WTC11 (cell line): ENCODE measurements around the gene INPP4B. TPM values are rescaled to one million over a fixed set of nuclear protein-coding genes. Genes with fewer than 3 reads are reported as not detected.

Experiments
- ATAC-seq: fragments of 200-7000 bp; cut with Tn5 transposase; 2 replicates; pipeline ENCODE4 v1.10.0; 2021; ENCODE audit warnings: mild to moderate bottlenecking, moderate library complexity
- CTCF ChIA-PET: fragments of 300-600 bp; sonication (Branson Sonifier 250); formaldehyde crosslinking; loops from one replicate; lab custom pipeline; 2021; ENCODE audit warnings: antibody characterized with exemption; lab: Charles Lee
- POLR2A ChIA-PET: fragments of 350-600 bp; sonication (Branson Sonifier 250); formaldehyde crosslinking; loops from one replicate; lab custom pipeline; 2021; ENCODE audit warnings: antibody characterized with exemption; lab: Charles Lee
- DNase-seq: peaks from one replicate; pipeline ENCODE4 v3.0.0; 2021; ENCODE audit warnings: low spot score
- H3K27ac Mint-ChIP-seq: 2 replicates; pipeline ENCODE4 v1.8.0; 2021; ENCODE audit warnings: mixed read lengths
- H3K27me3 Mint-ChIP-seq: 2 replicates; pipeline ENCODE4 v1.8.0; 2021; ENCODE audit warnings: low read depth, mild to moderate bottlenecking, moderate library complexity, mixed read lengths
- H3K36me3 Mint-ChIP-seq: 2 replicates; pipeline ENCODE4 v1.8.0; 2021; ENCODE audit warnings: mixed read lengths
- H3K4me1 Mint-ChIP-seq: 2 replicates; pipeline ENCODE4 v1.8.0; 2022; ENCODE audit warnings: mixed read lengths
- H3K4me3 Mint-ChIP-seq: 2 replicates; pipeline ENCODE4 v1.8.0; 2021; ENCODE audit warnings: mild to moderate bottlenecking, moderate library complexity, mixed read lengths
- H3K9me3 Mint-ChIP-seq: 2 replicates; pipeline ENCODE4 v1.8.0; 2021; ENCODE audit warnings: mixed read lengths
- CBFB ChIP-seq: sonication (generic); formaldehyde crosslinking; IDR thresholded peaks from 2 replicates; pipeline ENCODE4 v1.8.1; 2022; ENCODE audit warnings: mild to moderate bottlenecking, low read depth, missing genetic modification reagents
- FOXK1 ChIP-seq: sonication (generic); formaldehyde crosslinking; IDR thresholded peaks from 2 replicates; pipeline ENCODE4 v1.8.0; 2022; ENCODE audit warnings: mild to moderate bottlenecking, moderate library complexity, missing genetic modification reagents
- GRHL2 ChIP-seq: fragments of 250-450 bp; sonication (Bioruptor Pico); IDR thresholded peaks from 2 replicates; pipeline ENCODE4 v1.8.0; 2022; ENCODE audit warnings: mild to moderate bottlenecking, moderate library complexity; ENCODE audit not compliant: insufficient replicate concordance, severe bottlenecking
- HMGA2 ChIP-seq: fragments of 250-450 bp; sonication (Bioruptor Pico); IDR thresholded peaks from 2 replicates; pipeline ENCODE4 v1.4.0; 2021; ENCODE audit warnings: mild to moderate bottlenecking, moderate library complexity
- PRRX2 ChIP-seq: fragments of 250-450 bp; sonication (Bioruptor Pico); IDR thresholded peaks from 2 replicates; pipeline ENCODE4 v1.8.0; 2021; ENCODE audit warnings: mild to moderate bottlenecking
- TCF7 ChIP-seq: sonication (generic); formaldehyde crosslinking; IDR thresholded peaks from 2 replicates; pipeline ENCODE4 v1.8.0; 2022; ENCODE audit warnings: mild to moderate bottlenecking, low read depth, missing genetic modification reagents, moderate library complexity
- ZBTB21 ChIP-seq: sonication (generic); formaldehyde crosslinking; IDR thresholded peaks from 2 replicates; pipeline ENCODE4 v1.8.1; 2023; ENCODE audit warnings: mild to moderate bottlenecking, missing genetic modification reagents, borderline replicate concordance
- ZNF232 ChIP-seq: sonication (generic); formaldehyde crosslinking; IDR thresholded peaks from 2 replicates; pipeline ENCODE4 v1.8.0; 2022; ENCODE audit warnings: mild to moderate bottlenecking, missing genetic modification reagents
- ZNF263 ChIP-seq: sonication (generic); formaldehyde crosslinking; IDR thresholded peaks from 2 replicates; pipeline ENCODE4 v1.8.1; 2022; ENCODE audit warnings: low read depth, mild to moderate bottlenecking, moderate library complexity, missing genetic modification reagents
- ZNF423 ChIP-seq: fragments of 250-450 bp; sonication (Bioruptor Pico); IDR thresholded peaks from 2 replicates; pipeline ENCODE4 v2.1.2; 2022; ENCODE audit warnings: mild to moderate bottlenecking, moderate library complexity
- total RNA-seq: library from RNA; stranded (reverse); gene quantifications from 3 replicates; pipeline ENCODE4 v1.2.3, GENCODE V29; 2021
- TF ChIP-seq, protein P1 (sequence below): sonication (generic); formaldehyde crosslinking; IDR thresholded peaks from 2 replicates; pipeline ENCODE4 v1.8.1; 2022; ENCODE audit warnings: mild to moderate bottlenecking, missing genetic modification reagents, moderate library complexity, borderline replicate concordance
- TF ChIP-seq, protein P2 (sequence below): sonication (generic); formaldehyde crosslinking; IDR thresholded peaks from 2 replicates; pipeline ENCODE4 v1.8.1; 2022; ENCODE audit warnings: mild to moderate bottlenecking, moderate library complexity, missing genetic modification reagents
- TF ChIP-seq, protein P3 (sequence below): fragments of 250-450 bp; sonication (Bioruptor Pico); conservative IDR thresholded peaks from 2 replicates; pipeline ENCODE4 v1.9.0; 2021; ENCODE audit warnings: mild to moderate bottlenecking
- TF ChIP-seq, protein P4 (sequence below): sonication (generic); formaldehyde crosslinking; conservative IDR thresholded peaks from 2 replicates; pipeline ENCODE4 v1.8.1; 2023; ENCODE audit warnings: mild to moderate bottlenecking, low read depth, missing genetic modification reagents, moderate library complexity
- TF ChIP-seq, protein P5 (sequence below): sonication (generic); formaldehyde crosslinking; IDR thresholded peaks from 2 replicates; pipeline ENCODE4 v1.8.0; 2022; ENCODE audit warnings: missing genetic modification reagents
- TF ChIP-seq, protein P6 (sequence below): sonication (generic); formaldehyde crosslinking; IDR thresholded peaks from 2 replicates; pipeline ENCODE4 v1.8.1; 2023; ENCODE audit warnings: mild to moderate bottlenecking, missing genetic modification reagents
- TF ChIP-seq, protein P7 (sequence below): fragments of 250-450 bp; sonication (Bioruptor Pico); IDR thresholded peaks from 2 replicates; pipeline ENCODE4 v1.9.0; 2021; ENCODE audit warnings: mild to moderate bottlenecking
- TF ChIP-seq, protein P8 (sequence below): fragments of 250-450 bp; sonication (Bioruptor Pico); IDR thresholded peaks from 2 replicates; pipeline ENCODE4 v1.9.0; 2021; ENCODE audit warnings: mild to moderate bottlenecking
- TF ChIP-seq, protein P9 (sequence below): sonication (generic); formaldehyde crosslinking; IDR thresholded peaks from 2 replicates; pipeline ENCODE4 v1.8.1; 2023; ENCODE audit warnings: mild to moderate bottlenecking, missing genetic modification reagents, moderate library complexity

Gene INPP4B
- total RNA-seq, 1 experiment from 2014 or later, result 0.92 TPM

DNA sequence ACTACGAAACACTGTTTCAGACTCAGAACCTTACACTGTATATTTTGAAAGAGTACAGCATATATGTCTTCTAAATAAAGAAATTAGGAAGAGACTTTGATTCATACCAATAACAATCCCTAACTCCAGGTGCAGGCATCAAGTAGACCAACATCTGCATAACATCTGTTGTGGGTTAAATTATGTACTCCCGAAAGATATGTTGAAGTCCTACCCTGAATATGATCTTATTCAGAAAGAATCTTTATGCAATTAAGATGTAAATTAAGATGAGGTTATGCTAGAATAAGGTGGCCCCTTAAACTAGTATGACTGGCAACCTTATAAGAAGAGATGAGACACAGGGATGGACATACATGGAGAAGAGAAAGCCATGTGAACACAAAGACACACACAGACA is 117.9 kb downstream of the INPP4B start (continued):
- TF ChIP-seq, protein P1, sequence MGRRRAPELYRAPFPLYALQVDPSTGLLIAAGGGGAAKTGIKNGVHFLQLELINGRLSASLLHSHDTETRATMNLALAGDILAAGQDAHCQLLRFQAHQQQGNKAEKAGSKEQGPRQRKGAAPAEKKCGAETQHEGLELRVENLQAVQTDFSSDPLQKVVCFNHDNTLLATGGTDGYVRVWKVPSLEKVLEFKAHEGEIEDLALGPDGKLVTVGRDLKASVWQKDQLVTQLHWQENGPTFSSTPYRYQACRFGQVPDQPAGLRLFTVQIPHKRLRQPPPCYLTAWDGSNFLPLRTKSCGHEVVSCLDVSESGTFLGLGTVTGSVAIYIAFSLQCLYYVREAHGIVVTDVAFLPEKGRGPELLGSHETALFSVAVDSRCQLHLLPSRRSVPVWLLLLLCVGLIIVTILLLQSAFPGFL, result no peak
- TF ChIP-seq CBFB, result no peak
- TF ChIP-seq ZNF232 (CRISPR knock-in tag), result no peak
- TF ChIP-seq FOXK1, result no peak
- no peak for TF ChIP-seq PRRX2 (CRISPR knock-in tag)
- TF ChIP-seq, protein P2, sequence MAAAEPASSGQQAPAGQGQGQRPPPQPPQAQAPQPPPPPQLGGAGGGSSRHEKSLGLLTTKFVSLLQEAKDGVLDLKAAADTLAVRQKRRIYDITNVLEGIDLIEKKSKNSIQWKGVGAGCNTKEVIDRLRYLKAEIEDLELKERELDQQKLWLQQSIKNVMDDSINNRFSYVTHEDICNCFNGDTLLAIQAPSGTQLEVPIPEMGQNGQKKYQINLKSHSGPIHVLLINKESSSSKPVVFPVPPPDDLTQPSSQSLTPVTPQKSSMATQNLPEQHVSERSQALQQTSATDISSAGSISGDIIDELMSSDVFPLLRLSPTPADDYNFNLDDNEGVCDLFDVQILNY (CRISPR knock-in tag), result no peak
- no peak for TF ChIP-seq HMGA2 (CRISPR knock-in tag)
- TF ChIP-seq, protein P3, sequence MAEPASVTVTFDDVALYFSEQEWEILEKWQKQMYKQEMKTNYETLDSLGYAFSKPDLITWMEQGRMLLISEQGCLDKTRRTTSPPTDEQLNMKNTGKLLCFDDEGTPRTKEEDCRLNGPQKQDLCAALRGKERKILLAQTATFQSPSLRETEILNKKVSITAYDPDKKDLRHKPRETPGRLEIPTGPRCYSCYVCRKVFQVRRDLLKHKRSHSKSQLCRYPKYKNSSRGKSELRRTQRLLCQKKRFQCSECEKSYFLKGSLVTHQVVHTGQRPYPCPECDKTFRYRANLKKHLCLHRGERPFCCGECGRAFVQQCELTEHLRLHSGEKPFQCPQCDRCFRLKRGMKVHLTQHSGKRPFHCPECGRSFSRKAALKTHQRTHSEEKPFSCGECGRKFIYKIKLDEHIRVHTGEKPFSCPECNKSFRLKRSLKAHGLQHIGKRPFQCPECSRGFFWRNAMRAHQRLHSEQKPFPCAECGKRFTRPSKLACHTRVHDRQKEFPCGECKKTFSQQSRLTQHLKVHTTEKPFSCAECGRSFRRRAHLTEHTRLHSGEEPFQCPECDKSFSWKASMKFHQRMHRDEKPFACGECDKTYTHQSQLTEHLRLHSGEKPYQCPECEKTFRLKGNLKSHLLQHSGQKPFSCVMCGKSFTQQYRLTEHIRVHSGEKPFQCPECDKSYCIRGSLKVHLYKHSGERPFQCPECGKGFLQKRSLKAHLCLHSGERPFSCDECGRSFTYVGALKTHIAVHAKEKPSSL, result no peak

DNA sequence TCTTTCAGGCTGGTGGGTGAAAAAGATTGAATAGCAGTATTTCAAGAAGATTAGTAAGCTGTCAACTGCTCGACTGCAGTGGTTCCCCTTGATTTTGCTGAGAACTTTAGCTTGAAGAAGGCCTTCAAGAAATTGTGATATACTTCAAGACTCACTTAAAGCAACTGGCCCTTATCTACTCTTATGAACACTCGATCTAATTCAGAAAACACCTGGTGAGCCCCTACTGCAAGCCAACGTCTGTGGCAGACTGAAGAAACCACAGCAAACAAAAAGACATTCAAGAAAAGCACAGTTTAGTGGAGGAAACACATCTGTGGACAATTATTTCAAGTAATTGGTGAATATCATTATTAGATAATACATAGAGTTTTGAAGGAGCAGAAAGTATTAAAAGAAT is 119.0 kb downstream of the INPP4B start:
- no peak overlapping the region for H3K27ac Mint-ChIP-seq
- H3K4me1 Mint-ChIP-seq, result no peaks in the 10 kb centered on the region
- peaks cover 67% of the 10 kb centered on the region for H3K27me3 Mint-ChIP-seq
- CTCF ChIA-PET, result no interaction called here
- no peak overlapping the region for H3K4me3 Mint-ChIP-seq
- no peaks in the 10 kb centered on the region for H3K9me3 Mint-ChIP-seq
- TF ChIP-seq TCF7 (CRISPR knock-in tag) (no peak), ZNF423 (CRISPR knock-in tag) (no peak), ZNF263 (no peak), GRHL2 (no peak), CBFB (no peak), ZBTB21 (CRISPR knock-in tag) (no peak)
- TF ChIP-seq, protein P4, sequence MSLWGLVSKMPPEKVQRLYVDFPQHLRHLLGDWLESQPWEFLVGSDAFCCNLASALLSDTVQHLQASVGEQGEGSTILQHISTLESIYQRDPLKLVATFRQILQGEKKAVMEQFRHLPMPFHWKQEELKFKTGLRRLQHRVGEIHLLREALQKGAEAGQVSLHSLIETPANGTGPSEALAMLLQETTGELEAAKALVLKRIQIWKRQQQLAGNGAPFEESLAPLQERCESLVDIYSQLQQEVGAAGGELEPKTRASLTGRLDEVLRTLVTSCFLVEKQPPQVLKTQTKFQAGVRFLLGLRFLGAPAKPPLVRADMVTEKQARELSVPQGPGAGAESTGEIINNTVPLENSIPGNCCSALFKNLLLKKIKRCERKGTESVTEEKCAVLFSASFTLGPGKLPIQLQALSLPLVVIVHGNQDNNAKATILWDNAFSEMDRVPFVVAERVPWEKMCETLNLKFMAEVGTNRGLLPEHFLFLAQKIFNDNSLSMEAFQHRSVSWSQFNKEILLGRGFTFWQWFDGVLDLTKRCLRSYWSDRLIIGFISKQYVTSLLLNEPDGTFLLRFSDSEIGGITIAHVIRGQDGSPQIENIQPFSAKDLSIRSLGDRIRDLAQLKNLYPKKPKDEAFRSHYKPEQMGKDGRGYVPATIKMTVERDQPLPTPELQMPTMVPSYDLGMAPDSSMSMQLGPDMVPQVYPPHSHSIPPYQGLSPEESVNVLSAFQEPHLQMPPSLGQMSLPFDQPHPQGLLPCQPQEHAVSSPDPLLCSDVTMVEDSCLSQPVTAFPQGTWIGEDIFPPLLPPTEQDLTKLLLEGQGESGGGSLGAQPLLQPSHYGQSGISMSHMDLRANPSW (CRISPR knock-in tag), result no peak
- TF ChIP-seq, protein P5, sequence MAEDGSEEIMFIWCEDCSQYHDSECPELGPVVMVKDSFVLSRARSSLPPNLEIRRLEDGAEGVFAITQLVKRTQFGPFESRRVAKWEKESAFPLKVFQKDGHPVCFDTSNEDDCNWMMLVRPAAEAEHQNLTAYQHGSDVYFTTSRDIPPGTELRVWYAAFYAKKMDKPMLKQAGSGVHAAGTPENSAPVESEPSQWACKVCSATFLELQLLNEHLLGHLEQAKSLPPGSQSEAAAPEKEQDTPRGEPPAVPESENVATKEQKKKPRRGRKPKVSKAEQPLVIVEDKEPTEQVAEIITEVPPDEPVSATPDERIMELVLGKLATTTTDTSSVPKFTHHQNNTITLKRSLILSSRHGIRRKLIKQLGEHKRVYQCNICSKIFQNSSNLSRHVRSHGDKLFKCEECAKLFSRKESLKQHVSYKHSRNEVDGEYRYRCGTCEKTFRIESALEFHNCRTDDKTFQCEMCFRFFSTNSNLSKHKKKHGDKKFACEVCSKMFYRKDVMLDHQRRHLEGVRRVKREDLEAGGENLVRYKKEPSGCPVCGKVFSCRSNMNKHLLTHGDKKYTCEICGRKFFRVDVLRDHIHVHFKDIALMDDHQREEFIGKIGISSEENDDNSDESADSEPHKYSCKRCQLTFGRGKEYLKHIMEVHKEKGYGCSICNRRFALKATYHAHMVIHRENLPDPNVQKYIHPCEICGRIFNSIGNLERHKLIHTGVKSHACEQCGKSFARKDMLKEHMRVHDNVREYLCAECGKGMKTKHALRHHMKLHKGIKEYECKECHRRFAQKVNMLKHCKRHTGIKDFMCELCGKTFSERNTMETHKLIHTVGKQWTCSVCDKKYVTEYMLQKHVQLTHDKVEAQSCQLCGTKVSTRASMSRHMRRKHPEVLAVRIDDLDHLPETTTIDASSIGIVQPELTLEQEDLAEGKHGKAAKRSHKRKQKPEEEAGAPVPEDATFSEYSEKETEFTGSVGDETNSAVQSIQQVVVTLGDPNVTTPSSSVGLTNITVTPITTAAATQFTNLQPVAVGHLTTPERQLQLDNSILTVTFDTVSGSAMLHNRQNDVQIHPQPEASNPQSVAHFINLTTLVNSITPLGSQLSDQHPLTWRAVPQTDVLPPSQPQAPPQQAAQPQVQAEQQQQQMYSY (CRISPR knock-in tag), result no peak
- TF ChIP-seq, protein P6, sequence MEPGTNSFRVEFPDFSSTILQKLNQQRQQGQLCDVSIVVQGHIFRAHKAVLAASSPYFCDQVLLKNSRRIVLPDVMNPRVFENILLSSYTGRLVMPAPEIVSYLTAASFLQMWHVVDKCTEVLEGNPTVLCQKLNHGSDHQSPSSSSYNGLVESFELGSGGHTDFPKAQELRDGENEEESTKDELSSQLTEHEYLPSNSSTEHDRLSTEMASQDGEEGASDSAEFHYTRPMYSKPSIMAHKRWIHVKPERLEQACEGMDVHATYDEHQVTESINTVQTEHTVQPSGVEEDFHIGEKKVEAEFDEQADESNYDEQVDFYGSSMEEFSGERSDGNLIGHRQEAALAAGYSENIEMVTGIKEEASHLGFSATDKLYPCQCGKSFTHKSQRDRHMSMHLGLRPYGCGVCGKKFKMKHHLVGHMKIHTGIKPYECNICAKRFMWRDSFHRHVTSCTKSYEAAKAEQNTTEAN (CRISPR knock-in tag), result no peak
- TF ChIP-seq, protein P7, sequence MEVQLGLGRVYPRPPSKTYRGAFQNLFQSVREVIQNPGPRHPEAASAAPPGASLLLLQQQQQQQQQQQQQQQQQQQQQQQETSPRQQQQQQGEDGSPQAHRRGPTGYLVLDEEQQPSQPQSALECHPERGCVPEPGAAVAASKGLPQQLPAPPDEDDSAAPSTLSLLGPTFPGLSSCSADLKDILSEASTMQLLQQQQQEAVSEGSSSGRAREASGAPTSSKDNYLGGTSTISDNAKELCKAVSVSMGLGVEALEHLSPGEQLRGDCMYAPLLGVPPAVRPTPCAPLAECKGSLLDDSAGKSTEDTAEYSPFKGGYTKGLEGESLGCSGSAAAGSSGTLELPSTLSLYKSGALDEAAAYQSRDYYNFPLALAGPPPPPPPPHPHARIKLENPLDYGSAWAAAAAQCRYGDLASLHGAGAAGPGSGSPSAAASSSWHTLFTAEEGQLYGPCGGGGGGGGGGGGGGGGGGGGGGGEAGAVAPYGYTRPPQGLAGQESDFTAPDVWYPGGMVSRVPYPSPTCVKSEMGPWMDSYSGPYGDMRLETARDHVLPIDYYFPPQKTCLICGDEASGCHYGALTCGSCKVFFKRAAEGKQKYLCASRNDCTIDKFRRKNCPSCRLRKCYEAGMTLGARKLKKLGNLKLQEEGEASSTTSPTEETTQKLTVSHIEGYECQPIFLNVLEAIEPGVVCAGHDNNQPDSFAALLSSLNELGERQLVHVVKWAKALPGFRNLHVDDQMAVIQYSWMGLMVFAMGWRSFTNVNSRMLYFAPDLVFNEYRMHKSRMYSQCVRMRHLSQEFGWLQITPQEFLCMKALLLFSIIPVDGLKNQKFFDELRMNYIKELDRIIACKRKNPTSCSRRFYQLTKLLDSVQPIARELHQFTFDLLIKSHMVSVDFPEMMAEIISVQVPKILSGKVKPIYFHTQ (CRISPR knock-in tag), result no peak
- TF ChIP-seq, protein P8, sequence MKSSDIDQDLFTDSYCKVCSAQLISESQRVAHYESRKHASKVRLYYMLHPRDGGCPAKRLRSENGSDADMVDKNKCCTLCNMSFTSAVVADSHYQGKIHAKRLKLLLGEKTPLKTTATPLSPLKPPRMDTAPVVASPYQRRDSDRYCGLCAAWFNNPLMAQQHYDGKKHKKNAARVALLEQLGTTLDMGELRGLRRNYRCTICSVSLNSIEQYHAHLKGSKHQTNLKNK, result no peak
- TF ChIP-seq, protein P9, sequence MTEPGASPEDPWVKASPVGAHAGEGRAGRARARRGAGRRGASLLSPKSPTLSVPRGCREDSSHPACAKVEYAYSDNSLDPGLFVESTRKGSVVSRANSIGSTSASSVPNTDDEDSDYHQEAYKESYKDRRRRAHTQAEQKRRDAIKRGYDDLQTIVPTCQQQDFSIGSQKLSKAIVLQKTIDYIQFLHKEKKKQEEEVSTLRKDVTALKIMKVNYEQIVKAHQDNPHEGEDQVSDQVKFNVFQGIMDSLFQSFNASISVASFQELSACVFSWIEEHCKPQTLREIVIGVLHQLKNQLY (CRISPR knock-in tag), result no peak
- ATAC-seq, result no peak
- DNase-seq, result no peak
- POLR2A ChIA-PET, result no interaction called here
- no peaks in the 10 kb centered on the region for H3K36me3 Mint-ChIP-seq
